Hepatocyte (in vitro differentiated cells): ENCODE data around the gene HTR6.

Experiments
- CTCF ChIP-seq: fragments of 200-600 bp; sonication (generic); IDR thresholded peaks from 2 replicates; pipeline ENCODE4 v1.5.1; 2016; ENCODE audit warnings: antibody characterized with exemption, mild to moderate bottlenecking; ENCODE audit not compliant: poor library complexity
- EZH2 ChIP-seq: fragments of 200-600 bp; sonication (generic); IDR thresholded peaks from 2 replicates; pipeline ENCODE4 v1.6.1; 2016; ENCODE audit warnings: antibody characterized with exemption, mild to moderate bottlenecking, borderline replicate concordance

DNA sequence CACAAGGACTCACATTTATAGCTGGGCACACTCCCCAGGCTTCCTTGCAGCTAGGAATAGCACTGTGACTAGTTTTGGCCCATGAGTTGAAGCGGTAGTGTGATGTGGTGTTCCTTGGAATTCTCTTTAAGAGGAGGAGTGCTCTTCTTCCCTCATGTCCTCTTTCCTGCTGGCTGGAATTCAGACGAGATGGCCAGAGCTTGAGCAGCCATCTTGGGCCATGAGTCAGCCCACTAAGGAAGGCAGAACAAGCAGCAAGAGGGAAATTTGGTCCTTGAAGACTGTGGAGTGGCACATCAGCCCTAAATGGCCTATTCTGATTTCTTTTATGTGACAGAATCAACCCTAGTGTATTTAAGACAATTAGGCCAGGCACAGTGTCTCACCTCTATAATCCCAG is 20.0 kb downstream of the HTR6 start:
- TF ChIP-seq CTCF = no peak
- TF ChIP-seq EZH2 = no peak
